ENCODE results near the gene CERS1.

- TF ChIP-seq TCF12 (IDR thresholded peaks at IDR 0.05; ENCODE audit: low read depth) = no peak
- TF ChIP-seq ZBTB7A (IDR thresholded peaks at IDR 0.05; ENCODE audit: low read depth) = no peak
- TF ChIP-seq MAX (IDR thresholded peaks at IDR 0.05) = no peak; the same call in 1 of the 2 replicates
- TF ChIP-seq EP300 (IDR thresholded peaks at IDR 0.05; ENCODE audit: borderline replicate concordance) = no peak; the same call in 1 of the 2 replicates
- TF ChIP-seq YY1 (IDR thresholded peaks at IDR 0.05; ENCODE audit: low read depth) = no peak
- TF ChIP-seq NFIC (IDR thresholded peaks at IDR 0.05) = no peak
- TF ChIP-seq RAD21 (IDR thresholded peaks at IDR 0.05; ENCODE audit: low read depth) = no peak
- TF ChIP-seq TAF1 (IDR thresholded peaks at IDR 0.05; ENCODE audit: low read depth) = peak; percentile 82; the same call in 1 of the 2 replicates
- TF ChIP-seq, protein P1, sequence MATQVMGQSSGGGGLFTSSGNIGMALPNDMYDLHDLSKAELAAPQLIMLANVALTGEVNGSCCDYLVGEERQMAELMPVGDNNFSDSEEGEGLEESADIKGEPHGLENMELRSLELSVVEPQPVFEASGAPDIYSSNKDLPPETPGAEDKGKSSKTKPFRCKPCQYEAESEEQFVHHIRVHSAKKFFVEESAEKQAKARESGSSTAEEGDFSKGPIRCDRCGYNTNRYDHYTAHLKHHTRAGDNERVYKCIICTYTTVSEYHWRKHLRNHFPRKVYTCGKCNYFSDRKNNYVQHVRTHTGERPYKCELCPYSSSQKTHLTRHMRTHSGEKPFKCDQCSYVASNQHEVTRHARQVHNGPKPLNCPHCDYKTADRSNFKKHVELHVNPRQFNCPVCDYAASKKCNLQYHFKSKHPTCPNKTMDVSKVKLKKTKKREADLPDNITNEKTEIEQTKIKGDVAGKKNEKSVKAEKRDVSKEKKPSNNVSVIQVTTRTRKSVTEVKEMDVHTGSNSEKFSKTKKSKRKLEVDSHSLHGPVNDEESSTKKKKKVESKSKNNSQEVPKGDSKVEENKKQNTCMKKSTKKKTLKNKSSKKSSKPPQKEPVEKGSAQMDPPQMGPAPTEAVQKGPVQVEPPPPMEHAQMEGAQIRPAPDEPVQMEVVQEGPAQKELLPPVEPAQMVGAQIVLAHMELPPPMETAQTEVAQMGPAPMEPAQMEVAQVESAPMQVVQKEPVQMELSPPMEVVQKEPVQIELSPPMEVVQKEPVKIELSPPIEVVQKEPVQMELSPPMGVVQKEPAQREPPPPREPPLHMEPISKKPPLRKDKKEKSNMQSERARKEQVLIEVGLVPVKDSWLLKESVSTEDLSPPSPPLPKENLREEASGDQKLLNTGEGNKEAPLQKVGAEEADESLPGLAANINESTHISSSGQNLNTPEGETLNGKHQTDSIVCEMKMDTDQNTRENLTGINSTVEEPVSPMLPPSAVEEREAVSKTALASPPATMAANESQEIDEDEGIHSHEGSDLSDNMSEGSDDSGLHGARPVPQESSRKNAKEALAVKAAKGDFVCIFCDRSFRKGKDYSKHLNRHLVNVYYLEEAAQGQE (IDR thresholded peaks at IDR 0.05; ENCODE audit: low read depth) = no peak
- TF ChIP-seq CEBPB (IDR thresholded peaks at IDR 0.05) = no peak
- TF ChIP-seq EGR1 (IDR thresholded peaks at IDR 0.05) = no peak
- TF ChIP-seq TEAD4 (IDR thresholded peaks at IDR 0.05) = no peak
These were observed 64.2 kb downstream of the CERS1 start, which contains the start of gene UPF1 for GRCh38 chr19:18831524-18832305.
